OCI-M2 (cell line): Measurements from ENCODE around the gene ZNF432.

Source experiments
- DNase-seq: peaks from one replicate; lab custom pipeline; 2025; ENCODE audit not compliant: unreplicated experiment; lab: John Stamatoyannopoulos, UW

ZNF432 gene

GRCh38 chr19:52010674-52011073 is 38.0 kb downstream of the ZNF432 start:
- DNase-seq = no peak

GRCh38 chr19:52007806-52008557 is 40.7 kb downstream of the ZNF432 start, which contains the start of gene ZNF615:
ZNF615 (minus strand) TSS chr19:52008211; CDS start chr19:52003711, 4,500 bp downstream.
- DNase-seq = peak; percentile 86

- DNase-seq = no peak
Observed at GRCh38 chr19:52007451-52007805, 41.2 kb downstream of the ZNF432 start.

- no peak for DNase-seq
Observed at GRCh38 chr19:51994048-51994644, 54.5 kb downstream of the ZNF432 start.

GRCh38 chr19:51993422-51993821 is 55.2 kb downstream of the ZNF432 start:
- DNase-seq = no peak

GRCh38 chr19:51986309-51987291 is 62.0 kb downstream of the ZNF432 start, which contains the start of gene ZNF350:
ZNF350 (minus strand) TSS chr19:51986840; CDS start chr19:51974360, 12,480 bp downstream.
- no peak for DNase-seq

GRCh38 chr19:51983361-51983760 is 65.3 kb downstream of the ZNF432 start:
- DNase-seq = no peak
